ENCODE data around the gene RPRD1A.

The RPRD1A gene

GRCh38 chr18:36009214-36009613 is 58.1 kb downstream of the RPRD1A start:
- no peak for TF ChIP-seq CTCF (IDR thresholded peaks at IDR 0.05; ENCODE audit: low read depth, low read length)
- H3K4me3 ChIP-seq (ENCODE audit: low read depth, low read length): no peak overlapping the region

GRCh38 chr18:36006997-36007396 is 60.4 kb downstream of the RPRD1A start:
- TF ChIP-seq CTCF (IDR thresholded peaks at IDR 0.05; ENCODE audit: low read depth, low read length): no peak

GRCh38 chr18:35999925-36000324 is 67.4 kb downstream of the RPRD1A start:
- no peak overlapping the region for H3K4me3 ChIP-seq (ENCODE audit: low read depth, low read length)
- TF ChIP-seq CTCF (IDR thresholded peaks at IDR 0.05; ENCODE audit: low read depth, low read length): no peak

More at GRCh38 chr18:36006997-36007396, 60.4 kb downstream of the RPRD1A start:
- no peak overlapping the region for H3K4me3 ChIP-seq (ENCODE audit: low read depth, low read length)

GRCh38 chr18:35998967-35999366 is 68.4 kb downstream of the RPRD1A start:
- no peak overlapping the region for H3K4me3 ChIP-seq (ENCODE audit: low read depth, low read length)
- no peak for TF ChIP-seq CTCF (IDR thresholded peaks at IDR 0.05; ENCODE audit: low read depth, low read length)

GRCh38 chr18:35993013-35993412 is 74.3 kb downstream of the RPRD1A start:
- no peak for TF ChIP-seq CTCF (IDR thresholded peaks at IDR 0.05; ENCODE audit: low read depth, low read length)
- H3K4me3 ChIP-seq (ENCODE audit: low read depth, low read length): no peak overlapping the region

- no peak overlapping the region for H3K4me3 ChIP-seq (ENCODE audit: low read depth, low read length)
- TF ChIP-seq CTCF (IDR thresholded peaks at IDR 0.05; ENCODE audit: low read depth, low read length): no peak
Observed at GRCh38 chr18:35991696-35992095, 75.7 kb downstream of the RPRD1A start.

GRCh38 chr18:35983818-35984217 is 83.5 kb downstream of the RPRD1A start:
- no peak for TF ChIP-seq CTCF (IDR thresholded peaks at IDR 0.05; ENCODE audit: low read depth, low read length)
- H3K4me3 ChIP-seq (ENCODE audit: low read depth, low read length): no peak overlapping the region

Data from WI38 (cell line).